Fibroblast of villous mesenchyme (primary cell): ENCODE results near the gene SLC22A13. TPM values are rescaled to one million over a fixed set of nuclear protein-coding genes. Genes with fewer than 3 reads are reported as not detected.

Experiments used
- DNase-seq: peaks from one replicate; pipeline ENCODE4 v3.0.0-alpha.2; 2010; ENCODE audit warnings: low read depth
- H3K4me3 ChIP-seq: 2 replicates; pipeline ENCODE4 v1.5.1; 2011; ENCODE audit warnings: low read depth, mild to moderate bottlenecking, low read length
- CTCF ChIP-seq: IDR thresholded peaks from 2 replicates; pipeline ENCODE4 v1.5.1; 2012; ENCODE audit warnings: low read depth, mild to moderate bottlenecking, low read length; ENCODE audit not compliant: insufficient read depth
- total RNA-seq: library from RNA; depleted of rRNA; stranded (reverse); fragments of >200 nt; gene quantifications from 2 replicates; pipeline ENCODE4 v1.2.3, GENCODE V29; 2012

The SLC22A13 gene
- total RNA-seq, 1 donor = 0.43 TPM

GRCh38 chr3:38247366-38248035, 18.1 kb upstream of the SLC22A13 start:
- TF ChIP-seq CTCF = peak; percentile 30
- no peak overlapping the region for H3K4me3 ChIP-seq
- peak; percentile 81 for DNase-seq

GRCh38 chr3:38250198-38250597, 15.4 kb upstream of the SLC22A13 start:
- DNase-seq = no peak
- no peak for TF ChIP-seq CTCF
- H3K4me3 ChIP-seq = no peak overlapping the region

- TF ChIP-seq CTCF = no peak
- no peak overlapping the region for H3K4me3 ChIP-seq
- DNase-seq = no peak
Measured at GRCh38 chr3:38251197-38251596, 14.4 kb upstream of the SLC22A13 start.

- no peak for TF ChIP-seq CTCF
- no peak overlapping the region for H3K4me3 ChIP-seq
- DNase-seq = no peak
Measured at GRCh38 chr3:38253704-38254103, 11.9 kb upstream of the SLC22A13 start.

- no peak overlapping the region for H3K4me3 ChIP-seq
- no peak for TF ChIP-seq CTCF
- no peak for DNase-seq
Measured at GRCh38 chr3:38254872-38255271, 10.7 kb upstream of the SLC22A13 start.

- no peak overlapping the region for H3K4me3 ChIP-seq
- TF ChIP-seq CTCF = no peak
- no peak for DNase-seq
Measured at GRCh38 chr3:38255627-38256026, 10.0 kb upstream of the SLC22A13 start.

GRCh38 chr3:38257583-38257982, 8.0 kb upstream of the SLC22A13 start:
- H3K4me3 ChIP-seq = no peak overlapping the region
- TF ChIP-seq CTCF = no peak
- peak; percentile 29 for DNase-seq
